ENCODE measurements around the gene ADH5. TPM values are rescaled to one million over a fixed set of nuclear protein-coding genes. Genes with fewer than 3 reads are reported as not detected.

Gene ADH5
- total RNA-seq, 1 experiment from 2014 or later, result 161 TPM

GRCh38 chr4:99022566-99022965, 66.0 kb downstream of the ADH5 start:
- H3K4me1 Mint-ChIP-seq (ENCODE audit: low read depth, unreplicated experiment), result peaks cover 36% of the 10 kb centered on the region
- H3K36me3 Mint-ChIP-seq (ENCODE audit: insufficient read depth, unreplicated experiment), result peaks cover 38% of the 10 kb centered on the region
- H3K4me3 ChIP-seq (ENCODE audit: low read depth, low read length), result no peak overlapping the region
- TF ChIP-seq CTCF (IDR thresholded peaks at IDR 0.05; ENCODE audit: insufficient read depth in 1 of 2, low read depth in 1 of 2, low read length in 1 of 2, severe bottlenecking in 1 of 2, unreplicated experiment in 1 of 2), result no peak
- peaks cover 7% of the 10 kb centered on the region for H3K36me3 ChIP-seq (ENCODE audit: control insufficient read depth, insufficient read depth, low read length)
- ChIA-PET POLR2A (no interaction called here), CTCF (no interaction called here)
- H3K4me3 Mint-ChIP-seq (ENCODE audit: unreplicated experiment), result no peak overlapping the region
- DNase-seq, result no peak
- intact Hi-C loops (cut with micrococcal nuclease; ENCODE audit: unreplicated experiment), result loop anchor here (5.0 kb wide), 1 partner anchor 135 kb away; no protein-coding TSS in a partner anchor
- peak overlapping the region; percentile 99 for H3K27ac Mint-ChIP-seq (ENCODE audit: unreplicated experiment)
- H3K27me3 ChIP-seq (replicated peaks; ENCODE audit: control insufficient read depth, insufficient read depth, low read length), result no peaks in the 10 kb centered on the region
- H3K27me3 Mint-ChIP-seq (ENCODE audit: insufficient read depth, unreplicated experiment), result no peaks in the 10 kb centered on the region
- peaks cover 31% of the 10 kb centered on the region for H3K9me3 Mint-ChIP-seq (ENCODE audit: unreplicated experiment)
- no TSS peak for BruUV-seq (replicated peaks)
- peaks cover 19% of the 10 kb centered on the region for H3K9me3 ChIP-seq
- H3K4me1 ChIP-seq, result peaks cover 47% of the 10 kb centered on the region

- Histone ChIP-seq H3K36me3 (ENCODE audit: control insufficient read depth, insufficient read depth, low read length) (peaks cover 8% of the 10 kb centered on the region), H3K4me1 (peaks cover 35% of the 10 kb centered on the region), H3K9me3 (peaks cover 19% of the 10 kb centered on the region), H3K27me3 (replicated peaks; ENCODE audit: control insufficient read depth, insufficient read depth, low read length) (no peaks in the 10 kb centered on the region), H3K4me3 (ENCODE audit: low read depth, low read length) (no peak overlapping the region)
- no peak for DNase-seq
- peaks cover 31% of the 10 kb centered on the region for H3K9me3 Mint-ChIP-seq (ENCODE audit: unreplicated experiment)
- intact Hi-C loops (cut with micrococcal nuclease; ENCODE audit: unreplicated experiment), result loop anchor here (5.0 kb wide), 1 partner anchor 136 kb away; no protein-coding TSS in a partner anchor
- peaks cover 30% of the 10 kb centered on the region for H3K4me1 Mint-ChIP-seq (ENCODE audit: low read depth, unreplicated experiment)
- H3K4me3 Mint-ChIP-seq (ENCODE audit: unreplicated experiment), result peak overlapping the region; percentile 9
- TF ChIP-seq CTCF (IDR thresholded peaks at IDR 0.05; ENCODE audit: insufficient read depth in 1 of 2, low read depth in 1 of 2, low read length in 1 of 2, severe bottlenecking in 1 of 2, unreplicated experiment in 1 of 2), result no peak
- ChIA-PET POLR2A (no interaction called here), CTCF (no interaction called here)
- no peaks in the 10 kb centered on the region for H3K27me3 Mint-ChIP-seq (ENCODE audit: insufficient read depth, unreplicated experiment)
- peak overlapping the region; percentile 99 for H3K27ac Mint-ChIP-seq (ENCODE audit: unreplicated experiment)
- H3K36me3 Mint-ChIP-seq (ENCODE audit: insufficient read depth, unreplicated experiment), result peaks cover 38% of the 10 kb centered on the region
- BruUV-seq (replicated peaks), result no TSS peak
These were observed 67.2 kb downstream of the ADH5 start for GRCh38 chr4:99021386-99021785.

Other genes with a start within 250 kb of the ADH5 start
- gene EIF4E, start 159.7 kb downstream of the ADH5 start, total RNA-seq (2022), result 140 and 151 TPM in 2 replicates
- 75.2 and 83.0 TPM in 2 replicates for gene METAP1, start 93.1 kb downstream of the ADH5 start, total RNA-seq (2022)
- gene ADH4, start 55.5 kb upstream of the ADH5 start, total RNA-seq (2022), result 2.2 and 2.5 TPM in 2 replicates
- 6.8 and 9.1 TPM in 2 replicates for gene ADH6, start 130.5 kb upstream of the ADH5 start, total RNA-seq (2022)
- not detected in 2 replicates for gene ADH1A, start 202.2 kb upstream of the ADH5 start, total RNA-seq (2022)
- gene ADH1B, start 232.6 kb upstream of the ADH5 start, total RNA-seq (2022), result 0.30 TPM in 1 of 2 replicates, not detected in the other